ENCODE measurements around the gene ASMT.

DNA sequence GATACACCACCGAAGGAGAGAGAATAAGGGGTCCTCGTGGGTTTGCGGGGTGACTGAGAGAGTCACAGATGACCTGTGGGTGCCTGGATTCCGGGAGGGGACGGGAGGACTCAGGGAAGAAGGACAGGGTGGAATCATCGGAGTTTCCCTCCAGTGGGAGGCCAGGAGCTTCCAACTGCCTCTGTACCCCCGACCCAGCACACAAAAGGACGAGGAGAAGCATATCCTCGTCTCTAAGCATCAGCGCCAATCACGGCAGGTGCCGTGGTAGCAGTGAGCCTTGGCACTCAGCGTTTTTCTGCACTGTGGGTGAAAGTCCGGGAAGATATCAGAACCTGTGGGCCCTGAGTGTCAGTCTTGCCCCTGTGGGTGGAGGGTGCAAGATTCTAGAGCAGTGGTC lies 62.0 kb downstream of the ASMT start:
- TF ChIP-seq, protein P1, sequence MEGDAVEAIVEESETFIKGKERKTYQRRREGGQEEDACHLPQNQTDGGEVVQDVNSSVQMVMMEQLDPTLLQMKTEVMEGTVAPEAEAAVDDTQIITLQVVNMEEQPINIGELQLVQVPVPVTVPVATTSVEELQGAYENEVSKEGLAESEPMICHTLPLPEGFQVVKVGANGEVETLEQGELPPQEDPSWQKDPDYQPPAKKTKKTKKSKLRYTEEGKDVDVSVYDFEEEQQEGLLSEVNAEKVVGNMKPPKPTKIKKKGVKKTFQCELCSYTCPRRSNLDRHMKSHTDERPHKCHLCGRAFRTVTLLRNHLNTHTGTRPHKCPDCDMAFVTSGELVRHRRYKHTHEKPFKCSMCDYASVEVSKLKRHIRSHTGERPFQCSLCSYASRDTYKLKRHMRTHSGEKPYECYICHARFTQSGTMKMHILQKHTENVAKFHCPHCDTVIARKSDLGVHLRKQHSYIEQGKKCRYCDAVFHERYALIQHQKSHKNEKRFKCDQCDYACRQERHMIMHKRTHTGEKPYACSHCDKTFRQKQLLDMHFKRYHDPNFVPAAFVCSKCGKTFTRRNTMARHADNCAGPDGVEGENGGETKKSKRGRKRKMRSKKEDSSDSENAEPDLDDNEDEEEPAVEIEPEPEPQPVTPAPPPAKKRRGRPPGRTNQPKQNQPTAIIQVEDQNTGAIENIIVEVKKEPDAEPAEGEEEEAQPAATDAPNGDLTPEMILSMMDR (IDR thresholded peaks at IDR 0.05): no peak
- no peak for TF ChIP-seq POLR2A (IDR thresholded peaks at IDR 0.05)

Data from testis (tissue), 2 donors.